ENCODE data around the gene ARHGEF39.

DNA sequence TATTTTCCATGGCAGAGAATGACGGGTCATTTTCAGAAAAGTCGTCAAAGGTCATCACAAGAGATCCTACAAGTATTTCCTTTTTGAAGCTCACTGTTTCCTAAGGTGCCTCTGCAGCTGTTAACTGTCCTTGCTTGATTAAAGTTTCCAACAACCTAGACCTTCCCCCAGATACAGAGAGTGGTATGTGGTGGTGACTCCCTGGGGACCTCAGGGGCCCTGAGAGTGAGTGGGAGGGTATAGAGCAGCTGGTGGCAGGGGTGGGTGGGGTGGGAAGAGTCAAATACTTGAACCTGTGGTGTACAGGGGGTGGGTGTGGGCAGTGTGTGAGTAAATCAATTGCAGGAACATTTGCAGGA is 45.2 kb downstream of the ARHGEF39 start:
- TF ChIP-seq, protein P1, sequence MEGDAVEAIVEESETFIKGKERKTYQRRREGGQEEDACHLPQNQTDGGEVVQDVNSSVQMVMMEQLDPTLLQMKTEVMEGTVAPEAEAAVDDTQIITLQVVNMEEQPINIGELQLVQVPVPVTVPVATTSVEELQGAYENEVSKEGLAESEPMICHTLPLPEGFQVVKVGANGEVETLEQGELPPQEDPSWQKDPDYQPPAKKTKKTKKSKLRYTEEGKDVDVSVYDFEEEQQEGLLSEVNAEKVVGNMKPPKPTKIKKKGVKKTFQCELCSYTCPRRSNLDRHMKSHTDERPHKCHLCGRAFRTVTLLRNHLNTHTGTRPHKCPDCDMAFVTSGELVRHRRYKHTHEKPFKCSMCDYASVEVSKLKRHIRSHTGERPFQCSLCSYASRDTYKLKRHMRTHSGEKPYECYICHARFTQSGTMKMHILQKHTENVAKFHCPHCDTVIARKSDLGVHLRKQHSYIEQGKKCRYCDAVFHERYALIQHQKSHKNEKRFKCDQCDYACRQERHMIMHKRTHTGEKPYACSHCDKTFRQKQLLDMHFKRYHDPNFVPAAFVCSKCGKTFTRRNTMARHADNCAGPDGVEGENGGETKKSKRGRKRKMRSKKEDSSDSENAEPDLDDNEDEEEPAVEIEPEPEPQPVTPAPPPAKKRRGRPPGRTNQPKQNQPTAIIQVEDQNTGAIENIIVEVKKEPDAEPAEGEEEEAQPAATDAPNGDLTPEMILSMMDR (IDR thresholded peaks at IDR 0.05) = no peak
- TF ChIP-seq JUNB (IDR thresholded peaks at IDR 0.05) = no peak
- TF ChIP-seq RAD21 (conservative IDR thresholded peaks at IDR 0.05 in 1 of 2, IDR thresholded peaks at IDR 0.05 in 1 of 2) = no peak
- no peak for TF ChIP-seq MAFK (IDR thresholded peaks at IDR 0.05; ENCODE audit: partially characterized antibody)
- no peak for TF ChIP-seq EP300 (IDR thresholded peaks at IDR 0.05)
- no peak for TF ChIP-seq MYC (IDR thresholded peaks at IDR 0.05; ENCODE audit: borderline replicate concordance, low read length)
- TF ChIP-seq POLR2A (IDR thresholded peaks at IDR 0.05; ENCODE audit: low read length) = no peak
- TF ChIP-seq, protein P2, sequence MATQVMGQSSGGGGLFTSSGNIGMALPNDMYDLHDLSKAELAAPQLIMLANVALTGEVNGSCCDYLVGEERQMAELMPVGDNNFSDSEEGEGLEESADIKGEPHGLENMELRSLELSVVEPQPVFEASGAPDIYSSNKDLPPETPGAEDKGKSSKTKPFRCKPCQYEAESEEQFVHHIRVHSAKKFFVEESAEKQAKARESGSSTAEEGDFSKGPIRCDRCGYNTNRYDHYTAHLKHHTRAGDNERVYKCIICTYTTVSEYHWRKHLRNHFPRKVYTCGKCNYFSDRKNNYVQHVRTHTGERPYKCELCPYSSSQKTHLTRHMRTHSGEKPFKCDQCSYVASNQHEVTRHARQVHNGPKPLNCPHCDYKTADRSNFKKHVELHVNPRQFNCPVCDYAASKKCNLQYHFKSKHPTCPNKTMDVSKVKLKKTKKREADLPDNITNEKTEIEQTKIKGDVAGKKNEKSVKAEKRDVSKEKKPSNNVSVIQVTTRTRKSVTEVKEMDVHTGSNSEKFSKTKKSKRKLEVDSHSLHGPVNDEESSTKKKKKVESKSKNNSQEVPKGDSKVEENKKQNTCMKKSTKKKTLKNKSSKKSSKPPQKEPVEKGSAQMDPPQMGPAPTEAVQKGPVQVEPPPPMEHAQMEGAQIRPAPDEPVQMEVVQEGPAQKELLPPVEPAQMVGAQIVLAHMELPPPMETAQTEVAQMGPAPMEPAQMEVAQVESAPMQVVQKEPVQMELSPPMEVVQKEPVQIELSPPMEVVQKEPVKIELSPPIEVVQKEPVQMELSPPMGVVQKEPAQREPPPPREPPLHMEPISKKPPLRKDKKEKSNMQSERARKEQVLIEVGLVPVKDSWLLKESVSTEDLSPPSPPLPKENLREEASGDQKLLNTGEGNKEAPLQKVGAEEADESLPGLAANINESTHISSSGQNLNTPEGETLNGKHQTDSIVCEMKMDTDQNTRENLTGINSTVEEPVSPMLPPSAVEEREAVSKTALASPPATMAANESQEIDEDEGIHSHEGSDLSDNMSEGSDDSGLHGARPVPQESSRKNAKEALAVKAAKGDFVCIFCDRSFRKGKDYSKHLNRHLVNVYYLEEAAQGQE (IDR thresholded peaks at IDR 0.05) = no peak
- no peak for TF ChIP-seq HDAC2 (IDR thresholded peaks at IDR 0.05)
- no peak for TF ChIP-seq MAZ (IDR thresholded peaks at IDR 0.05; ENCODE audit: borderline replicate concordance, low read depth, low read length)
- TF ChIP-seq RCOR1 (IDR thresholded peaks at IDR 0.05; ENCODE audit: low read depth, low read length) = no peak

Data from A549 (cell line).